OCI-LY7 (cell line): ENCODE measurements around the gene GGA1.

Experiments
- EZH2phosphoT487 ChIP-seq: fragments of 200-600 bp; sonication (generic); IDR thresholded peaks from 2 replicates; pipeline ENCODE4 v1.6.1; 2018; ENCODE audit warnings: low read depth, borderline replicate concordance, mild to moderate bottlenecking, mixed run types, antibody characterized with exemption, low read length, moderate library complexity, mixed read lengths
- TF ChIP-seq, protein P1 (sequence below): fragments of 200-600 bp; sonication (generic); conservative IDR thresholded peaks from 2 replicates; pipeline ENCODE4 v1.5.1; 2014; ENCODE audit warnings: mild to moderate bottlenecking, antibody characterized with exemption, low read length, moderate library complexity, mixed read lengths

DNA sequence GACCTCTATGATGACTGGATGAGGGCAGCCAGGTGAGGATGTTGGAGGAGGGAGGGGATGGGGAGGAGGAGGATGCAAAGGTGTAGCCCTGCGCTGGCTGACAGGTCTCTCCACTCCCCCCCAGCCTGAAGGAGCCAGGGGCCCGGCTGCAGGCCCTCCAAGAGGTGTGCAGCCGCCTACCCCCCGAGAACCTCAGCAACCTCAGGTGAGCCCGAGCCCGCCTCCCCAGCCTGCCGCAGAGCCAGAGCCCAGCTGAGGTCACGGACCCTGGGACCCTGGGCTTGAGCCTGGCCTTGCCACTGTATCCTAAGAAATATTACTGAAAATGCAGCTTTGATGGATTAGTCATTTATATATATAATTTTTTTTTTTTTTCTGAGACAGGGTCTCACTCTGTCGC is 38.7 kb downstream of the GGA1 start:
- TF ChIP-seq, protein P1, sequence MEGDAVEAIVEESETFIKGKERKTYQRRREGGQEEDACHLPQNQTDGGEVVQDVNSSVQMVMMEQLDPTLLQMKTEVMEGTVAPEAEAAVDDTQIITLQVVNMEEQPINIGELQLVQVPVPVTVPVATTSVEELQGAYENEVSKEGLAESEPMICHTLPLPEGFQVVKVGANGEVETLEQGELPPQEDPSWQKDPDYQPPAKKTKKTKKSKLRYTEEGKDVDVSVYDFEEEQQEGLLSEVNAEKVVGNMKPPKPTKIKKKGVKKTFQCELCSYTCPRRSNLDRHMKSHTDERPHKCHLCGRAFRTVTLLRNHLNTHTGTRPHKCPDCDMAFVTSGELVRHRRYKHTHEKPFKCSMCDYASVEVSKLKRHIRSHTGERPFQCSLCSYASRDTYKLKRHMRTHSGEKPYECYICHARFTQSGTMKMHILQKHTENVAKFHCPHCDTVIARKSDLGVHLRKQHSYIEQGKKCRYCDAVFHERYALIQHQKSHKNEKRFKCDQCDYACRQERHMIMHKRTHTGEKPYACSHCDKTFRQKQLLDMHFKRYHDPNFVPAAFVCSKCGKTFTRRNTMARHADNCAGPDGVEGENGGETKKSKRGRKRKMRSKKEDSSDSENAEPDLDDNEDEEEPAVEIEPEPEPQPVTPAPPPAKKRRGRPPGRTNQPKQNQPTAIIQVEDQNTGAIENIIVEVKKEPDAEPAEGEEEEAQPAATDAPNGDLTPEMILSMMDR = no peak
- no peak for TF ChIP-seq EZH2phosphoT487
